HepG2 (cell line): ENCODE data around the gene SH3BP2.

Source experiments
- KDM1A ChIP-seq: IDR thresholded peaks from 2 replicates; pipeline ENCODE4 v1.6.1; 2016; ENCODE audit warnings: missing compliant biosample characterization
- MXI1 ChIP-seq: IDR thresholded peaks from 3 replicates; pipeline ENCODE4 v1.6.1; 2012; ENCODE audit warnings: low read depth, low read length, inconsistent platforms, borderline replicate concordance
- NFIC ChIP-seq: IDR thresholded peaks from 2 replicates; pipeline ENCODE4 v1.6.1; 2012; ENCODE audit warnings: mild to moderate bottlenecking, low read length, inconsistent platforms
- NR3C1 ChIP-seq: sonication (generic); formaldehyde crosslinking; IDR thresholded peaks from 2 replicates; pipeline ENCODE4 v1.4.0; 2020; ENCODE audit warnings: missing genetic modification reagents
- POLR2A ChIP-seq, 2 experiments: IDR thresholded peaks; 2 replicates each; pipeline ENCODE4 v1.6.1; 2011; ENCODE audit warnings: low read depth in 2 of 2, low read length in 2 of 2, mild to moderate bottlenecking in 1 of 2, moderate library complexity in 1 of 2; ENCODE audit not compliant: insufficient read depth in 1 of 2
- RFX5 ChIP-seq: IDR thresholded peaks from 2 replicates; pipeline ENCODE4 v1.6.1; 2011; ENCODE audit warnings: low read depth, low read length, improper control_type of control experiment
- SRSF9 ChIP-seq: fragments of 200-400 bp; formaldehyde crosslinking; IDR thresholded peaks from 2 replicates; pipeline ENCODE4 v1.6.1; 2018; ENCODE audit warnings: borderline replicate concordance, mild to moderate bottlenecking, low read depth, low read length; ENCODE audit not compliant: insufficient read depth, poor library complexity, severe bottlenecking

DNA sequence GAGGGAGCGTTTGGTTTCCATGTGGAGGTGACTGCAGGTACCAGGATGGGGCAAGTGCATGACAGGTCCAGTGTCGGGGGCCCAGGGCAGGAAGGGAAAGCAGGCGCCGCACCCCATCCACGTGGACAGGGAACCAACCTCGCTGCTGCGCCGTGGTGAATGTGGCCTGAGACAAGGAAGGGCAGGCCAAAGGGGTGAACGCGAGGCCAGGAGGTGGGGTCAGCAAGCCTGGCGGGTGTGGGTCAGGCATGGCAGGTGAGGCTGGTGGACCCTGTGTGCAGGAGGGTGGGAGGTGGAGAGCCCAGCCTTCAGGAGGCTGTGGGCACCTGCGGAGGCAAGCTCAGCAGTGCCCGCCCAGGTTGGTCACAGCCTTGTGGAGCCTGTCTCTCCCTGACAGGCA, 14.7 kb downstream of the SH3BP2 start:
- TF ChIP-seq POLR2A (IDR thresholded peaks at IDR 0.05; ENCODE audit: insufficient read depth in 1 of 2, low read depth in 2 of 2, low read length in 2 of 2) (no peak), SRSF9 (no peak), NR3C1 (CRISPR knock-in tag) (no peak), MXI1 (no peak), RFX5 (no peak), KDM1A (CRISPR knock-in tag) (no peak), NFIC (no peak)
